WTC11 (cell line): ENCODE results near the gene TMEM127.

Source experiments
- ATF6 ChIP-seq: sonication (generic); formaldehyde crosslinking; IDR thresholded peaks from 2 replicates; pipeline ENCODE4 v1.8.1; 2023; ENCODE audit warnings: mild to moderate bottlenecking, missing genetic modification reagents
- CTCF ChIP-seq: fragments of 200-600 bp; IDR thresholded peaks from 2 replicates; pipeline ENCODE4 v1.8.0; 2022; ENCODE audit warnings: antibody characterized with exemption
- ETV6 ChIP-seq: sonication (generic); formaldehyde crosslinking; IDR thresholded peaks from 2 replicates; pipeline ENCODE4 v1.8.1; 2022; ENCODE audit warnings: mild to moderate bottlenecking, missing genetic modification reagents
- MXD4 ChIP-seq: fragments of 250-450 bp; sonication (Bioruptor Pico); IDR thresholded peaks from 2 replicates; pipeline ENCODE4 v1.8.0; 2021; ENCODE audit warnings: mild to moderate bottlenecking, moderate library complexity, borderline replicate concordance
- USF1 ChIP-seq: sonication (generic); formaldehyde crosslinking; IDR thresholded peaks from 2 replicates; pipeline ENCODE4 v1.8.0; 2022; ENCODE audit warnings: mild to moderate bottlenecking, missing genetic modification reagents
- ZBTB43 ChIP-seq: sonication (generic); formaldehyde crosslinking; IDR thresholded peaks from 2 replicates; pipeline ENCODE4 v1.8.1; 2023; ENCODE audit warnings: mild to moderate bottlenecking, missing genetic modification reagents

- TF ChIP-seq CTCF (no peak), ETV6 (CRISPR knock-in tag) (no peak), MXD4 (no peak), USF1 (CRISPR knock-in tag) (no peak), ATF6 (CRISPR knock-in tag) (no peak), ZBTB43 (no peak)
These were observed 62.4 kb downstream of the TMEM127 start for GRCh38 chr2:96203130-96204028.
